H7 (cell line): ENCODE measurements around the gene DCLK2. TPM values are rescaled to one million over a fixed set of nuclear protein-coding genes. Genes with fewer than 3 reads are reported as not detected.

Source experiments
- DNase-seq: peaks from one replicate; pipeline ENCODE4 v3.0.0; 2012
- H3K27me3 ChIP-seq: 2 replicates; pipeline ENCODE4 v1.6.0; 2011; ENCODE audit warnings: mild to moderate bottlenecking, low read length; ENCODE audit not compliant: control insufficient read depth, insufficient read depth
- H3K36me3 ChIP-seq: replicated peaks from 2 replicates; pipeline ENCODE4 v1.5.1; 2011; ENCODE audit warnings: low read length; ENCODE audit not compliant: control insufficient read depth, insufficient read depth
- H3K4me3 ChIP-seq: 2 replicates; pipeline ENCODE4 v1.5.1; 2011; ENCODE audit warnings: low read depth, mild to moderate bottlenecking, control low read depth, low read length, moderate library complexity; ENCODE audit not compliant: insufficient read depth
- total RNA-seq: library from RNA; depleted of rRNA; stranded (reverse); fragments of >200 nt; shearing (Covaris generic); gene quantifications from 2 replicates; pipeline ENCODE4 v1.2.3, GENCODE V29; 2014

DCLK2 gene
- total RNA-seq, 1 experiment from 2014 or later: 0.31 TPM

- Histone ChIP-seq H3K36me3 (no peaks in the 10 kb centered on the region), H3K27me3 (no peaks in the 10 kb centered on the region; the same call in 1 of the 2 replicates), H3K4me3 (no peak overlapping the region)
- DNase-seq: no peak
Measured at GRCh38 chr4:150055467-150055866, 22.8 kb upstream of the DCLK2 start.

DNA sequence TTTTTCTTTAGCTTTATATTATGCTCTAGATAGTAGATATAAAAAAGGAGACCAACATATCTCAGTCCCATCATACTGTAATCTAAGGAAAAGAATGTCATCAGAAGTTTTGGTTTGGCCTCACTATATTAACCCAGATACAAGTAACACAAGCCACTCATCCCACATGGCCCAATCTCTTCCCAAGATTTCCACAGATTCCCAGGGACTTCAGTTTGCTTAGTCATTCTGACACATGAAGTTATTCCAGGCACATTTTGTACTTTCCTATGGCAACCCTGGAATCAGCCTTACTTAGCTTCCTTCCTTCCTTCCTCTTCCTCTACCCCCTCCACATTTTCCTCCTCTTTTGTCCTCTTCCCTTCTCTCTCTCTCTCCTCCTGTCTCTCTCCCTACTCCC, 21.7 kb upstream of the DCLK2 start:
- no peak overlapping the region for H3K4me3 ChIP-seq
- no peaks in the 10 kb centered on the region for H3K36me3 ChIP-seq

GRCh38 chr4:150061086-150061776, 17.0 kb upstream of the DCLK2 start:
- Histone ChIP-seq H3K36me3 (no peaks in the 10 kb centered on the region), H3K27me3 (no peaks in the 10 kb centered on the region), H3K4me3 (no peak overlapping the region)
- DNase-seq: no peak

More for the DNA sequence above, 21.7 kb upstream of the DCLK2 start:
- no peaks in the 10 kb centered on the region; the same call in 1 of the 2 replicates for H3K27me3 ChIP-seq
- no peak for DNase-seq

- H3K27me3 ChIP-seq: no peaks in the 10 kb centered on the region
- H3K36me3 ChIP-seq: no peaks in the 10 kb centered on the region
- DNase-seq: no peak
- no peak overlapping the region for H3K4me3 ChIP-seq
Measured at GRCh38 chr4:150063128-150063527, 15.1 kb upstream of the DCLK2 start.

GRCh38 chr4:150065740-150066139, 12.5 kb upstream of the DCLK2 start:
- no peaks in the 10 kb centered on the region for H3K27me3 ChIP-seq
- DNase-seq: no peak

DNA sequence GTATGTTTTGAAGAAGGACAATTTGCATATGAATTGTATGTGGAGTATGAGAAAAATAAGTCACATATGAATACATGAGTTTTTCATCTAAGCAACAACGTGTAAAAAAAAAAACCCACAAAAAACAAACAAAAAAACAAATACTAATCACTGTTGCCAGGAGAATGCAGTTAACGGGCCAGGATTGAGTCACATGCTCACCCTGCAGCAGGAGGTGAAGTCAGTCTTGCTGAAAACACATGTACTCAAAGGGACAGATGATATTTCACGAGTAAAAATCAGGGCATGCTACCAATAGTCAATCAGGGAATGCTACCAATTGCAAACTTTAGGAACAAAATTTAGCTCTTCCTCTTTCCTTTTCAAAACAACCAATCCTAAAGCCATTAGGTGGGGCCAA, 10.4 kb upstream of the DCLK2 start:
- Histone ChIP-seq H3K27me3 (no peaks in the 10 kb centered on the region), H3K36me3 (no peaks in the 10 kb centered on the region), H3K4me3 (no peak overlapping the region)
- DNase-seq: no peak

More at GRCh38 chr4:150065740-150066139, 12.5 kb upstream of the DCLK2 start:
- H3K36me3 ChIP-seq: no peaks in the 10 kb centered on the region
- no peak overlapping the region for H3K4me3 ChIP-seq

GRCh38 chr4:150068300-150068960, 9.8 kb upstream of the DCLK2 start:
- Histone ChIP-seq H3K36me3 (no peaks in the 10 kb centered on the region), H3K27me3 (no peaks in the 10 kb centered on the region), H3K4me3 (no peak overlapping the region)
- no peak for DNase-seq

DNA sequence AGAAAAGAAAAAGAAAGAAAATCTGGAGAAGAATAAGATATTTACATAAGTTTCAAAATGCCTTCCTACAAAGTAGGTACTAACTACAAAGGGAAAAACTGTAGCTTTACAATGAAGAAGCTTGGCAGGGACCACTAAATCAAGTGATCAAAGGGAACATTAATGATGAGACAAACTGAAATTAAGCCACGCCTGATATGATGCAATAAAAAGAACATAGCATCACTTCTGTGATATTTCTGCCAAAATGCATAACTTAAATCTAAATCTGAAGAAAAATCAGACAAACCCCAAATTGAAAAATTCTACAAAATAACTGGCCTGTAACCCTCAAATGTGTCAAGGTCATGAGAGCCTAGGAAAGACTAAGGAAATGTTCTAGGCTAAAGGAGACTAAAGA, 8.9 kb upstream of the DCLK2 start:
- Histone ChIP-seq H3K4me3 (no peak overlapping the region), H3K27me3 (no peaks in the 10 kb centered on the region), H3K36me3 (no peaks in the 10 kb centered on the region)
- no peak for DNase-seq

DNA sequence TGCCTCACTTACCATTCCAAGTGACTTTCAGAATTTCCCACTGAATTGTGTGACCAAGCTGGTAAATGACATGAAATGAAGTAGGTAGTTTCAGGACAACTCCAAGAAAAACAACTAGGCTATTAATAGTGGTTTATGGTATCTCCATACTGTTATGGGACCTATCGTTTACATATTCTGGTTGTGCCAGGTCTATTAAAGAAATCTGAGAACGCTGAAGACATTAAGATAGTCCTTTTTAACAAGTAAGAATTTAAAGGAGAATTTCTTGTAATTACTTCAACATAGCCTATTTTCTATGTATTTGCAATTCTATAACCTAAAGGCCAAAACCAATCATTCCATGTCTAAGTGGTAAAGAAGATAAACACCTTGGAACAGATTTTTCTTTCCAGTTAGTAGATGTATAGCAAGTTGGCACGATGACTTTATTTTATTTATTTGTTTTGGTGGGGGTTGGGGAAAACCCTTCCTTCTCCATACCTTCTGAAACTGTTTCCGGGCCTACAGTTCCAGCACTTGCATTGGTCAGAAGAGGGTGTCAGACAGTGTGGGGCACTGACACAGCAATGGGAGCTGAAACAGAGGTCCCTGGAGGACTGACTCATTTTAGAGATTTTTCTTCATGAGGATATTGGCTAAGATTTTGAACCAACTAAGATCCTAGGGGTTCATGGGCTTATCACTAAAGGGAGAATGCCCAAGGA, 7.6 kb upstream of the DCLK2 start:
- DNase-seq: no peak
- H3K27me3 ChIP-seq: no peaks in the 10 kb centered on the region
- H3K36me3 ChIP-seq: no peaks in the 10 kb centered on the region
- H3K4me3 ChIP-seq: no peak overlapping the region

- no peak overlapping the region for H3K4me3 ChIP-seq
- peaks cover 5% of the 10 kb centered on the region; the same call in 1 of the 2 replicates for H3K27me3 ChIP-seq
- H3K36me3 ChIP-seq: no peaks in the 10 kb centered on the region
Measured at GRCh38 chr4:150072471-150072870, 5.8 kb upstream of the DCLK2 start.

GRCh38 chr4:150072906-150073714, 5.1 kb upstream of the DCLK2 start:
- DNase-seq: no peak
- H3K27me3 ChIP-seq: peaks cover 10% of the 10 kb centered on the region
- H3K4me3 ChIP-seq: no peak overlapping the region
- no peaks in the 10 kb centered on the region for H3K36me3 ChIP-seq

More at GRCh38 chr4:150072471-150072870, 5.8 kb upstream of the DCLK2 start:
- no peak for DNase-seq

DNA sequence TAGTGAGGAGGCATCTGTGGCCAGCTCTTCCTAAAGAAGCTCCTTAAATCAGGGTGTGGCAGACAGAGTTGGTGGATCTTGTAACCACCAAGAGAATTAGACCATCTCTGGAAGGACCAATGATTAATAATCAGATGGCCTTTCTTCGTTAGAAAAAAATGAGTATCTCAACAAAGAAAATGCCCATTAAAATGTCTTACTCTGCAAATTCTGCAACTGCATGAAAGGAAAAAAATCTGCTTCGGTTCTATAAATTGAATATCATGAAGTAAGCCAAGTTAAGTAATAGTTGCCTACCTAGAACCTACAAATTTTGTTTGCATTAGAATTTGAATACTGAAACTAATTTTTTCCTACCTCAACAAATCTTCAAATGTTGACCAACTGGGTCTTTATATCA, 4.2 kb upstream of the DCLK2 start:
- H3K4me3 ChIP-seq: no peak overlapping the region
- H3K36me3 ChIP-seq: no peaks in the 10 kb centered on the region
- no peak for DNase-seq
- peaks cover 20% of the 10 kb centered on the region for H3K27me3 ChIP-seq

- peak; percentile 72 for DNase-seq
- peaks cover 39% of the 10 kb centered on the region for H3K27me3 ChIP-seq
Measured at GRCh38 chr4:150078579-150079080, 385 bp downstream of the DCLK2 start.

DNA sequence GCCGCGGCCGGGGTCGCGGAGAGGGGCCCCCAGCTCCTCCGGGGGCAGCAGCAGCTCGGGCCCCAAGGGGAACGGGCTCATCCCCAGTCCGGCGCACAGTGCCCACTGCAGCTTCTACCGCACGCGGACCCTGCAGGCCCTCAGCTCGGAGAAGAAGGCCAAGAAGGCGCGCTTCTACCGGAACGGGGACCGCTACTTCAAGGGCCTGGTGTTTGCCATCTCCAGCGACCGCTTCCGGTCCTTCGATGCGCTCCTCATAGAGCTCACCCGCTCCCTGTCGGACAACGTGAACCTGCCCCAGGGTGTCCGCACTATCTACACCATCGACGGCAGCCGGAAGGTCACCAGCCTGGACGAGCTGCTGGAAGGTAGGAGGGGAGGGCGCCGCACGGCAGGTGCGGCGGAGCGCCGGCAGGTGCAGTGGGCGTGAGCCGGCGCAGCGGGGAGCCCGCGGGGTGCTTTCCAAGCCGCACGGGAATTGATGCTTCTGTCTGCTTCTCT, 886 bp downstream of the DCLK2 start:
- peak; percentile 74 for DNase-seq
- Histone ChIP-seq H3K27me3 (peaks cover 39% of the 10 kb centered on the region), H3K4me3 (peak overlapping the region; percentile 50), H3K36me3 (no peaks in the 10 kb centered on the region)

More at GRCh38 chr4:150078579-150079080, 385 bp downstream of the DCLK2 start:
- Histone ChIP-seq H3K4me3 (peak overlapping the region; percentile 50), H3K36me3 (no peaks in the 10 kb centered on the region)
